HG02678 (cell line): ENCODE measurements around the gene IFNG-AS1.

Source experiments
- ATAC-seq: cut with Tn5 transposase; IDR thresholded peaks from one replicate; pipeline ENCODE4 v1.9.1; 2021; ENCODE audit warnings: mild to moderate bottlenecking, moderate library complexity; ENCODE audit not compliant: unreplicated experiment

IFNG-AS1 gene

GRCh38 chr12:67989184-67989920 is at the start of gene IFNG-AS1:
Gene IFNG-AS1 (plus strand): TSS chr12:67989447.
- ATAC-seq: peak; percentile 40

GRCh38 chr12:67939611-67940010 is 49.6 kb upstream of the IFNG-AS1 start:
- ATAC-seq: no peak

GRCh38 chr12:67940780-67941243 is 48.4 kb upstream of the IFNG-AS1 start:
- no peak for ATAC-seq

GRCh38 chr12:67942724-67943123 is 46.5 kb upstream of the IFNG-AS1 start:
- no peak for ATAC-seq

GRCh38 chr12:67943141-67943892 is 45.9 kb upstream of the IFNG-AS1 start:
- ATAC-seq: peak; percentile 76

GRCh38 chr12:67944093-67944492 is 45.2 kb upstream of the IFNG-AS1 start:
- no peak for ATAC-seq

GRCh38 chr12:67952787-67953186 is 36.5 kb upstream of the IFNG-AS1 start:
- no peak for ATAC-seq

- no peak for ATAC-seq
Observed at GRCh38 chr12:67957383-67957782, 31.9 kb upstream of the IFNG-AS1 start.

- no peak for ATAC-seq
Observed at GRCh38 chr12:67958187-67958586, 31.1 kb upstream of the IFNG-AS1 start.

- no peak for ATAC-seq
Observed at GRCh38 chr12:67964456-67964855, 24.8 kb upstream of the IFNG-AS1 start.

- ATAC-seq: peak; percentile 42
Observed at GRCh38 chr12:67966560-67966959, 22.7 kb upstream of the IFNG-AS1 start.

GRCh38 chr12:67968321-67968720 is 20.9 kb upstream of the IFNG-AS1 start:
- no peak for ATAC-seq

GRCh38 chr12:67968725-67969124 is 20.5 kb upstream of the IFNG-AS1 start:
- ATAC-seq: no peak

- ATAC-seq: no peak
Observed at GRCh38 chr12:67969134-67969802, 20.0 kb upstream of the IFNG-AS1 start.

- no peak for ATAC-seq
Observed at GRCh38 chr12:67977668-67978067, 11.6 kb upstream of the IFNG-AS1 start.

GRCh38 chr12:67980391-67980790 is 8.9 kb upstream of the IFNG-AS1 start:
- ATAC-seq: no peak

- no peak for ATAC-seq
Observed at GRCh38 chr12:67981287-67982162, 7.7 kb upstream of the IFNG-AS1 start.

- no peak for ATAC-seq
Observed at GRCh38 chr12:67982164-67982563, 7.1 kb upstream of the IFNG-AS1 start.

GRCh38 chr12:67986632-67987031 is 2.6 kb upstream of the IFNG-AS1 start:
- no peak for ATAC-seq

- ATAC-seq: peak; percentile 81
Observed at GRCh38 chr12:67988601-67989021, 636 bp upstream of the IFNG-AS1 start.

GRCh38 chr12:67991158-67991557 is 1.9 kb downstream of the IFNG-AS1 start:
- peak; percentile 62 for ATAC-seq
